Common myeloid progenitor, CD34-positive (primary cell): Measurements from ENCODE around the gene FHL2.

ENCODE experiments used
- CTCF ChIA-PET: fragments of 350-600 bp; sonication (Branson Sonifier 250); formaldehyde crosslinking; loops from one replicate; lab custom pipeline; 2021; ENCODE audit warnings: antibody characterized with exemption; lab: Charles Lee
- POLR2A ChIA-PET: fragments of 350-600 bp; sonication (Branson Sonifier 250); formaldehyde crosslinking; loops from one replicate; lab custom pipeline; 2021; ENCODE audit warnings: antibody characterized with exemption; lab: Charles Lee
- DNase-seq, 3 donors: peaks; one replicate each; pipeline versions ENCODE4 v3.0.0 to v3.0.0-alpha.2; 2013
- H3K27ac ChIP-seq, 2 experiments: 1 replicate in 1 of 2; 2 replicates in 1 of 2; pipeline ENCODE4 v1.7.0; 2013; ENCODE audit warnings: inconsistent platforms in 2 of 2, low read length in 2 of 2, mild to moderate bottlenecking in 2 of 2, low read depth in 1 of 2, moderate library complexity in 1 of 2; ENCODE audit not compliant: severe bottlenecking in 2 of 2, insufficient read depth in 1 of 2, poor library complexity in 1 of 2
- H3K27me3 ChIP-seq, 5 experiments: replicated peaks in 2 of 5; 1 replicate in 3 of 5; 2 replicates in 2 of 5; pipeline versions ENCODE4 v1.6.1 to v1.7.0; 2013; ENCODE audit warnings: low read length in 4 of 5, mild to moderate bottlenecking in 2 of 5, moderate library complexity in 2 of 5, inconsistent platforms in 1 of 5; ENCODE audit not compliant: insufficient read depth in 5 of 5, control insufficient read depth in 4 of 5
- H3K36me3 ChIP-seq, 4 experiments: 1 replicate in 2 of 4; 2 replicates in 2 of 4; pipeline versions ENCODE4 v1.6.1 to v1.7.0; 2013; ENCODE audit warnings: low read length in 3 of 4, control low read depth in 1 of 4, mild to moderate bottlenecking in 1 of 4; ENCODE audit not compliant: control insufficient read depth in 4 of 4, insufficient read depth in 4 of 4
- H3K4me1 ChIP-seq, 4 experiments: 1 replicate in 3 of 4; 2 replicates in 1 of 4; pipeline versions ENCODE4 v1.6.1 to v1.7.1; 2013; ENCODE audit warnings: low read length in 3 of 4, mild to moderate bottlenecking in 3 of 4, control low read depth in 1 of 4, inconsistent platforms in 1 of 4, moderate library complexity in 1 of 4; ENCODE audit not compliant: control insufficient read depth in 4 of 4, insufficient read depth in 4 of 4; ENCODE audit errors: control extremely low read depth in 1 of 4
- H3K4me3 ChIP-seq, 7 experiments: 1 replicate in 4 of 7; 2 replicates in 3 of 7; pipeline versions ENCODE4 v1.5.1 to v1.7.0; 2013; ENCODE audit warnings: mild to moderate bottlenecking in 7 of 7, low read length in 6 of 7, moderate library complexity in 6 of 7, inconsistent platforms in 2 of 7, low read depth in 2 of 7, control low read depth in 1 of 7; ENCODE audit not compliant: insufficient read depth in 4 of 7, control insufficient read depth in 1 of 7; ENCODE audit errors: extremely low read depth in 1 of 7
- H3K9me3 ChIP-seq, 5 experiments: 1 replicate in 4 of 5; 2 replicates in 1 of 5; pipeline versions ENCODE4 v1.6.1 to v1.7.1; 2013; ENCODE audit warnings: low read length in 4 of 5, mild to moderate bottlenecking in 2 of 5, inconsistent platforms in 1 of 5, low read depth in 1 of 5, moderate library complexity in 1 of 5; ENCODE audit not compliant: control insufficient read depth in 4 of 5, insufficient read depth in 2 of 5; ENCODE audit errors: control extremely low read depth in 1 of 5
- WGBS: methylation state at CpG from one replicate; pipeline ENCODE4 v1.1.5; 2013; ENCODE audit not compliant: insufficient coverage; 5-methylcytosine and 5-hydroxymethylcytosine counted together

The FHL2 gene

GRCh38 chr2:105317937-105318336 is 80.9 kb downstream of the FHL2 start:
- H3K27ac ChIP-seq = peak overlapping the region in 1 of 2 experiments; percentile 37
- POLR2A ChIA-PET = no interaction called here
- H3K4me1 ChIP-seq = peaks cover 6 to 52% (median 25%) of the 10 kb centered on the region in 4 experiments
- peak overlapping the region in 1 of 7 experiments; percentile 28 for H3K4me3 ChIP-seq
- CTCF ChIA-PET = interaction anchor here (1.6 kb wide), 1 partner anchor 8 kb away, joined by 6 read pairs; no protein-coding TSS in a partner anchor
- 100% methylated on average over 2 of the region's 3 CpGs for WGBS
- no peaks in the 10 kb centered on the region for H3K27me3 ChIP-seq
- no peaks in the 10 kb centered on the region for H3K9me3 ChIP-seq
- H3K36me3 ChIP-seq = peaks cover 3 to 21% (median 4%) of the 10 kb centered on the region in 4 experiments
- DNase-seq = no peak

DNA sequence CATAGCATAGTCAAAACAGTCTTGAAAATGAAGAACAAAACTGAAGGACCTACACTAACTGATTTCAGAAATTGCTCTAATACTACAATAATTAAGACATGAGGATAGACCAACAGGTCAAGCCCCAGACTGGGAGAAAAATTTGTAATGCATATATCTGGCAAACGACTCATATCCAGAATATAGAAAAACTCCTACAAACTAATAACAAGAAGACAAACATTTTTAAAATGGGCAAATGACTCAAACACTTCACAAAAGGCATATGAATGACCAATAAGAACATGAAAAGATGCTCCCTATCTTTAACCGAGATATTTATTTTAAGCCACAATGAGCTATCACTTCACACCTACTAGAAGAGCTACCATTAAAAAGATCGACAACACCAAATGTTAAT is 83.5 kb downstream of the FHL2 start:
- H3K4me1 ChIP-seq = peaks cover 2 to 33% (median 15%) of the 10 kb centered on the region in 4 experiments
- ChIA-PET CTCF (interaction anchor here (0.8 to 2.0 kb wide), 4 partner anchors 9 to 77 kb away, joined by 3 to 7 read pairs (median 3); no protein-coding TSS in a partner anchor), POLR2A (no interaction called here)
- no peaks in the 10 kb centered on the region for H3K27me3 ChIP-seq
- no peaks in the 10 kb centered on the region for H3K9me3 ChIP-seq
- WGBS = 100% methylated on average over 1 of the region's 3 CpGs
- no peak overlapping the region for H3K4me3 ChIP-seq
- no peak for DNase-seq
- peaks cover 0 to 11% (median 3%) of the 10 kb centered on the region in 4 experiments for H3K36me3 ChIP-seq
- H3K27ac ChIP-seq = no peak overlapping the region

- Histone ChIP-seq H3K9me3 (no peaks in the 10 kb centered on the region), H3K27me3 (no peaks in the 10 kb centered on the region), H3K36me3 (peaks cover 2 to 17% (median 8%) of the 10 kb centered on the region in 4 experiments), H3K4me3 (no peak overlapping the region), H3K27ac (no peak overlapping the region), H3K4me1 (peaks cover 2 to 34% (median 21%) of the 10 kb centered on the region in 4 experiments)
- ChIA-PET POLR2A (interaction anchor here (0.6 to 1.0 kb wide), 3 partner anchors 9 to 15 kb away, joined by 3 to 4 read pairs (median 4); no protein-coding TSS in a partner anchor), CTCF (interaction anchor here (0.7 to 1.8 kb wide), 4 partner anchors 11 to 22 kb away, joined by 3 to 9 read pairs (median 3); partner anchors contain the start of gene TGFBRAP1)
- DNase-seq = peak in 2 of 3 donors; percentile 40 to 57
Measured at GRCh38 chr2:105313877-105314276, 85.0 kb downstream of the FHL2 start.
